ENCODE data around the gene CABYR.

CABYR gene

DNA sequence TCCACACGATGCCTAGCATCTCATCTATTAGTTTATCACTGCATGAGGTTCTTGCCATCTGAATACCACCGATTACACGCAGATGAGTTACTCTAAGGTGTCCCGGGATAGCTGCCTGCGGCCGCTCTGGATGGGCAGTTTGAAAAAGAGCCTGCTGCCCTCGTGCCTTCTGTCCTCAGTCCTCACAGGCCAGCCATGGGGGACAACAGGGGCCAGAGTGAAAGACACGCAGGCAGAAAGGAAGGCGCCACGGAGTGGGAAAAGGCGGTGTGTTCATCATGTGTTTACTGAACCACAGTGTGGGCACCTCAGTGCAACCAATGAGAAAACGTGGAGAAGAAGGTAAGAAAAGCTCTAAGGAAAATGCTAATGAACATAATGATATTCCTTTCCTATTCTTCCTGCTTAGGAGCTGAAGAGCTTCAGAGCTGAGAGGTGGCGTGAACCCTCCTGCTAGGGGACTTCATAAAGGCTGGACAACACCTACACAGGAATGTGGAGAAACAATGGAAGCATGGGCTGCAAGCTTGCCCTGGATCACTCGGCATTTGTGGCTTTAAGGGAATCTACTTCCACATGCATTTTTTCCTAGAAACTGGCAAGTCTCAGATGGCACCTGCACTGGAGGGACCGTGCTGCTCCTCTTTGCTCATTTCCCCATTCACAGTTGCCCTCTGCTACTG, 50.9 kb downstream of the CABYR start:
- DNase-seq (ENCODE audit: low read depth, low spot score) = no peak

GRCh38 chr18:24190590-24190989, 51.7 kb downstream of the CABYR start:
- no peak for DNase-seq (ENCODE audit: low read depth, low spot score)
- Histone ChIP-seq H3K9me3 (ENCODE audit: insufficient read depth, low read length) (no peaks in the 10 kb centered on the region), H3K27me3 (ENCODE audit: insufficient read depth, insufficient read length) (no peaks in the 10 kb centered on the region), H3K9ac (ENCODE audit: insufficient read length, low read depth) (no peak overlapping the region), H3K4me3 (ENCODE audit: insufficient read length, low read depth) (no peak overlapping the region), H3K36me3 (ENCODE audit: insufficient read depth, insufficient read length, low read length) (peaks cover 1% of the 10 kb centered on the region), H3K4me1 (ENCODE audit: insufficient read depth, insufficient read length) (peaks cover 2% of the 10 kb centered on the region)
- TF ChIP-seq YY1 (IDR thresholded peaks at IDR 0.05; ENCODE audit: insufficient read depth, insufficient read length) (no peak), SUZ12 (IDR thresholded peaks at IDR 0.05; ENCODE audit: extremely low read depth, insufficient read depth, insufficient read length) (no peak), ZNF274 (IDR thresholded peaks at IDR 0.05; ENCODE audit: low read depth, low read length) (no peak)

More for the DNA sequence above, 50.9 kb downstream of the CABYR start:
- no peak overlapping the region for H3K9ac ChIP-seq (ENCODE audit: insufficient read length, low read depth)
- H3K27me3 ChIP-seq (ENCODE audit: insufficient read depth, insufficient read length) = no peaks in the 10 kb centered on the region
- H3K9me3 ChIP-seq (ENCODE audit: insufficient read depth, low read length) = no peaks in the 10 kb centered on the region
- TF ChIP-seq YY1 (IDR thresholded peaks at IDR 0.05; ENCODE audit: insufficient read depth, insufficient read length) (no peak), ZNF274 (IDR thresholded peaks at IDR 0.05; ENCODE audit: low read depth, low read length) (no peak), SUZ12 (IDR thresholded peaks at IDR 0.05; ENCODE audit: extremely low read depth, insufficient read depth, insufficient read length) (no peak)
- no peak overlapping the region for H3K4me3 ChIP-seq (ENCODE audit: insufficient read length, low read depth)
- peaks cover 2% of the 10 kb centered on the region for H3K4me1 ChIP-seq (ENCODE audit: insufficient read depth, insufficient read length)
- H3K36me3 ChIP-seq (ENCODE audit: insufficient read depth, insufficient read length, low read length) = peaks cover 3% of the 10 kb centered on the region

DNA sequence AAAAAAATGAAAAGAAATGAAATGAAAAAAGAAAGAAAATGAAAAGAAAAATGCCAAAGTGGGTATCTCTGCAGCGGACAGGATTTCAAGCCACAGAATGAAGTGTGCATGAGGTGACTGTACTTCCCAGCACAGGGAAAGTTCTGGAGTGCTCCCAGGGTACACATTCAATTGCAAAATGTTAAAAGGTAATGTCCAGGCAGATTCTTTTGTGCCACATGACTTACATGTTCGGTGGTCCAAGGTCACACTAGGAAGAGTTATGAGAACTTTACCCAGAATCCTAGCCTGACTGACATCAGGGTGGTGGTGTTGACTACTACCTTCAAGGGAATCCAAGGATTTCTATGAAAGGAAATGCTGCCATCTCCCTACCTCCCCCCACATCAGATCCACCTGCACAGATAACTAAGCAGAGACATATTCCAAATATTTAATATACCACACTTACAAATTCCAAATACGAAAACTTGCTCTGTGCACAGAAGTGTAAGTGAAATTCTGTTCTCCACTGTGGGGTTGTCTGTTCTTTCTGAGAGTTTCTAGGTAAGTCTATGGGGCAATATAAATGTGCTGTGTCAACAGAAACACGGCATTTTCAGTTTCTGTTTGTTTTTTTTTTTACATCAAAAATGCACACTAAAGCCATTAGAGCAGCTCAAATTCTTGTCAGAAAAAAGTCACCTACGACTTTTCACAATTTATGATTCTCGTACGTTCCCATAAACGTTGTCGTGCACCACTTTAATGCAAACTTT, 56.6 kb downstream of the CABYR start:
- Histone ChIP-seq H3K27me3 (ENCODE audit: insufficient read depth, insufficient read length) (no peaks in the 10 kb centered on the region), H3K9ac (ENCODE audit: insufficient read length, low read depth) (no peak overlapping the region)
- DNase-seq (ENCODE audit: low read depth, low spot score) = no peak

GRCh38 chr18:24196764-24197163, 57.9 kb downstream of the CABYR start:
- Histone ChIP-seq H3K9ac (ENCODE audit: insufficient read length, low read depth) (no peak overlapping the region), H3K4me1 (ENCODE audit: insufficient read depth, insufficient read length) (no peaks in the 10 kb centered on the region), H3K4me3 (ENCODE audit: insufficient read length, low read depth) (no peak overlapping the region), H3K36me3 (ENCODE audit: insufficient read depth, insufficient read length, low read length) (no peaks in the 10 kb centered on the region), H3K27me3 (ENCODE audit: insufficient read depth, insufficient read length) (no peaks in the 10 kb centered on the region), H3K9me3 (ENCODE audit: insufficient read depth, low read length) (no peaks in the 10 kb centered on the region)
- no peak for DNase-seq (ENCODE audit: low read depth, low spot score)
- TF ChIP-seq ZNF274 (IDR thresholded peaks at IDR 0.05; ENCODE audit: low read depth, low read length) = no peak
- TF ChIP-seq YY1 (IDR thresholded peaks at IDR 0.05; ENCODE audit: insufficient read depth, insufficient read length) = no peak
- TF ChIP-seq SUZ12 (IDR thresholded peaks at IDR 0.05; ENCODE audit: extremely low read depth, insufficient read depth, insufficient read length) = no peak

More for the DNA sequence above, 56.6 kb downstream of the CABYR start:
- TF ChIP-seq SUZ12 (IDR thresholded peaks at IDR 0.05; ENCODE audit: extremely low read depth, insufficient read depth, insufficient read length) = no peak
- no peaks in the 10 kb centered on the region for H3K4me1 ChIP-seq (ENCODE audit: insufficient read depth, insufficient read length)
- no peak overlapping the region for H3K4me3 ChIP-seq (ENCODE audit: insufficient read length, low read depth)
- H3K36me3 ChIP-seq (ENCODE audit: insufficient read depth, insufficient read length, low read length) = no peaks in the 10 kb centered on the region
- H3K9me3 ChIP-seq (ENCODE audit: insufficient read depth, low read length) = no peaks in the 10 kb centered on the region

DNA sequence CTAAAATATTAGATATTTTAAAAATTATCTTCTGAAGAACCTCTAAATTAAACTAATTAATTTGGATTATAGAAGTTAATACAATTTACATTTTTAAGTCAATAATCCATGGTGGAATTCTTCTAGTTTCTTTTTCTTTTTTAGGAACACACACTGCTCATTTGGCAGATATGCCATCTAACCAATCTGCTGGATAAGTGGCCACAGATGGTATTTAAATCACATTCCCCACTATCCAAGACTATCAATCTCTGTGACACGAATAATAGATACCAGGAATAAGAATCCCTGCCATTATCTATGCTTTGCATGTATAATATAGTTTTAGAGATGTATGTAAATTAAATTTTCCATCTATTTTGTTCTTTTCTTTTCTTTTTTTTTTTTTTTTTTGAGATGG, 58.5 kb downstream of the CABYR start:
- DNase-seq (ENCODE audit: low read depth, low spot score) = no peak
- H3K9ac ChIP-seq (ENCODE audit: insufficient read length, low read depth) = no peak overlapping the region
- no peak overlapping the region for H3K4me3 ChIP-seq (ENCODE audit: insufficient read length, low read depth)
- no peaks in the 10 kb centered on the region for H3K4me1 ChIP-seq (ENCODE audit: insufficient read depth, insufficient read length)
- TF ChIP-seq YY1 (IDR thresholded peaks at IDR 0.05; ENCODE audit: insufficient read depth, insufficient read length) (no peak), SUZ12 (IDR thresholded peaks at IDR 0.05; ENCODE audit: extremely low read depth, insufficient read depth, insufficient read length) (no peak), ZNF274 (IDR thresholded peaks at IDR 0.05; ENCODE audit: low read depth, low read length) (no peak)
- no peaks in the 10 kb centered on the region for H3K36me3 ChIP-seq (ENCODE audit: insufficient read depth, insufficient read length, low read length)
- no peaks in the 10 kb centered on the region for H3K27me3 ChIP-seq (ENCODE audit: insufficient read depth, insufficient read length)
- no peaks in the 10 kb centered on the region for H3K9me3 ChIP-seq (ENCODE audit: insufficient read depth, low read length)

- Histone ChIP-seq H3K27me3 (ENCODE audit: insufficient read depth, insufficient read length) (no peaks in the 10 kb centered on the region), H3K4me3 (ENCODE audit: insufficient read length, low read depth) (no peak overlapping the region), H3K9me3 (ENCODE audit: insufficient read depth, low read length) (no peaks in the 10 kb centered on the region), H3K9ac (ENCODE audit: insufficient read length, low read depth) (no peak overlapping the region), H3K36me3 (ENCODE audit: insufficient read depth, insufficient read length, low read length) (no peaks in the 10 kb centered on the region), H3K4me1 (ENCODE audit: insufficient read depth, insufficient read length) (no peaks in the 10 kb centered on the region)
- DNase-seq (ENCODE audit: low read depth, low spot score) = no peak
- TF ChIP-seq SUZ12 (IDR thresholded peaks at IDR 0.05; ENCODE audit: extremely low read depth, insufficient read depth, insufficient read length) (no peak), ZNF274 (IDR thresholded peaks at IDR 0.05; ENCODE audit: low read depth, low read length) (no peak), YY1 (IDR thresholded peaks at IDR 0.05; ENCODE audit: insufficient read depth, insufficient read length) (no peak)
These were observed 59.6 kb downstream of the CABYR start for GRCh38 chr18:24198461-24198860.

- Histone ChIP-seq H3K9ac (ENCODE audit: insufficient read length, low read depth) (no peak overlapping the region), H3K9me3 (ENCODE audit: insufficient read depth, low read length) (no peaks in the 10 kb centered on the region), H3K36me3 (ENCODE audit: insufficient read depth, insufficient read length, low read length) (no peaks in the 10 kb centered on the region), H3K4me3 (ENCODE audit: insufficient read length, low read depth) (no peak overlapping the region), H3K27me3 (ENCODE audit: insufficient read depth, insufficient read length) (no peaks in the 10 kb centered on the region), H3K4me1 (ENCODE audit: insufficient read depth, insufficient read length) (no peaks in the 10 kb centered on the region)
- DNase-seq (ENCODE audit: low read depth, low spot score) = no peak
- no peak for TF ChIP-seq ZNF274 (IDR thresholded peaks at IDR 0.05; ENCODE audit: low read depth, low read length)
- no peak for TF ChIP-seq SUZ12 (IDR thresholded peaks at IDR 0.05; ENCODE audit: extremely low read depth, insufficient read depth, insufficient read length)
- TF ChIP-seq YY1 (IDR thresholded peaks at IDR 0.05; ENCODE audit: insufficient read depth, insufficient read length) = no peak
These were observed 60.6 kb downstream of the CABYR start for GRCh38 chr18:24199372-24199962.

All from NT2/D1 (cell line).